ENCODE data around the gene STAT6. TPM values are rescaled to one million over a fixed set of nuclear protein-coding genes. Genes with fewer than 3 reads are reported as not detected.
A peak's percentile ranks its signal among the peaks of the same experiment; 100 is the strongest.

STAT6 gene
- polyA plus RNA-seq, 6 donors from 2014 or later: 88.2 to 172 (median 159) TPM

- ATAC-seq (ENCODE audit: low read depth in 2 of 2) (no peak), DNase-seq (no peak)
- no peaks in the 10 kb centered on the region for H3K36me3 Mint-ChIP-seq
- no peaks in the 10 kb centered on the region for H3K9me3 Mint-ChIP-seq
- H3K27ac Mint-ChIP-seq: no peak overlapping the region
- H3K4me1 Mint-ChIP-seq: peaks cover 29 to 32% (median 30%) of the 10 kb centered on the region in 3 donors
- H3K4me3 Mint-ChIP-seq: peak overlapping the region in 1 of 8 donors; percentile 7
- H3K27me3 Mint-ChIP-seq: peaks cover under 1 to 14% (median under 1%) of the 10 kb centered on the region in 3 donors
Observed at GRCh38 chr12:57048423-57049118, 62.6 kb downstream of the STAT6 start.

- Mint-ChIP-seq H3K36me3 (no peaks in the 10 kb centered on the region), H3K27ac (peak overlapping the region in 2 of 6 donors; percentile 17 to 78), H3K4me1 (peaks cover 29 to 32% (median 30%) of the 10 kb centered on the region in 3 donors), H3K4me3 (peak overlapping the region in 3 of 8 donors; percentile 25 to 59 (median 30)), H3K9me3 (no peaks in the 10 kb centered on the region), H3K27me3 (peaks cover 5 to 17% (median 6%) of the 10 kb centered on the region in 3 donors)
- no peak for ATAC-seq (ENCODE audit: low read depth in 2 of 2)
- no peak for DNase-seq
Observed at GRCh38 chr12:57047981-57048380, 63.2 kb downstream of the STAT6 start.

- H3K4me3 Mint-ChIP-seq: peak overlapping the region in 7 of 8 donors; percentile 30 to 85 (median 64)
- ATAC-seq (ENCODE audit: low read depth in 2 of 2) (peak; percentile 71 to 75), DNase-seq (no peak)
- H3K4me1 Mint-ChIP-seq: peaks cover 29 to 32% (median 30%) of the 10 kb centered on the region in 3 donors
- no peaks in the 10 kb centered on the region for H3K9me3 Mint-ChIP-seq
- H3K27ac Mint-ChIP-seq: peak overlapping the region; percentile 3 to 90 (median 69)
- H3K36me3 Mint-ChIP-seq: no peaks in the 10 kb centered on the region
- H3K27me3 Mint-ChIP-seq: peaks cover 5 to 17% (median 7%) of the 10 kb centered on the region in 3 donors
Observed at GRCh38 chr12:57046947-57047890, 63.9 kb downstream of the STAT6 start.

GRCh38 chr12:57046086-57046791 is 64.9 kb downstream of the STAT6 start:
- H3K36me3 Mint-ChIP-seq: no peaks in the 10 kb centered on the region
- H3K4me1 Mint-ChIP-seq: peaks cover 29 to 32% (median 30%) of the 10 kb centered on the region in 3 donors
- peaks cover 5 to 17% (median 7%) of the 10 kb centered on the region in 3 donors for H3K27me3 Mint-ChIP-seq
- peak overlapping the region in 4 of 6 donors; percentile 11 to 90 (median 44) for H3K27ac Mint-ChIP-seq
- peak overlapping the region in 2 of 8 donors; percentile 9 to 63 for H3K4me3 Mint-ChIP-seq
- ATAC-seq (ENCODE audit: low read depth in 2 of 2): no peak
- DNase-seq: no peak
- no peaks in the 10 kb centered on the region for H3K9me3 Mint-ChIP-seq

Other genes with a start within 250 kb of the STAT6 start
- gene SDR9C7, start 177.0 kb downstream of the STAT6 start, polyA plus RNA-seq (ENCODE audit: low read depth in 6 of 6): not detected
- gene RDH16, start 153.8 kb downstream of the STAT6 start, polyA plus RNA-seq (ENCODE audit: low read depth in 6 of 6): under 1 TPM in 1 of 6 donors, not detected in 5; 0.41 TPM
- gene ZBTB39, start 104.8 kb downstream of the STAT6 start, polyA plus RNA-seq (ENCODE audit: low read depth in 6 of 6): 1 to 10 TPM; 2.0 to 4.8 (median 2.6) TPM
- gene TAC3, start 94.8 kb downstream of the STAT6 start, polyA plus RNA-seq (ENCODE audit: low read depth in 6 of 6): not detected
- gene MYO1A, start 61.2 kb downstream of the STAT6 start, polyA plus RNA-seq (ENCODE audit: low read depth in 6 of 6): not detected
- 1 to 10 TPM; 3.9 to 7.1 (median 5.9) TPM for gene NEMP1, start 32.6 kb downstream of the STAT6 start, polyA plus RNA-seq (ENCODE audit: low read depth in 6 of 6)
- 1 to 10 TPM in 5 of 6 donors, under 1 TPM in 1; 0.54 to 2.6 (median 1.6) TPM for gene NAB2, start 22.2 kb downstream of the STAT6 start, polyA plus RNA-seq (ENCODE audit: low read depth in 6 of 6)
- under 1 TPM in 3 of 6 donors, not detected in 3; 0.04 to 0.55 (median 0.09) TPM for gene LRP1, start 17.1 kb upstream of the STAT6 start, polyA plus RNA-seq (ENCODE audit: low read depth in 6 of 6)
- not detected for gene LRP1-AS, start 36.3 kb upstream of the STAT6 start, polyA plus RNA-seq (ENCODE audit: low read depth in 6 of 6)
- gene NXPH4, start 105.4 kb upstream of the STAT6 start, polyA plus RNA-seq (ENCODE audit: low read depth in 6 of 6): 1 to 10 TPM; 1.2 to 4.9 (median 2.8) TPM
- 100 to 1,000 TPM; 160 to 183 (median 173) TPM for gene SHMT2, start 118.3 kb upstream of the STAT6 start, polyA plus RNA-seq (ENCODE audit: low read depth in 6 of 6)
- under 1 TPM in 4 of 6 donors, not detected in 2; 0.32 to 0.43 (median 0.38) TPM for gene STAC3, start 139.8 kb upstream of the STAT6 start, polyA plus RNA-seq (ENCODE audit: low read depth in 6 of 6)